Activated CD4-positive, alpha-beta T cell treated with anti-CD3 and anti-CD28 coated beads, Interleukin-2, amount 50 U/mL, for 1 hour (primary cell): ENCODE results near the gene CALML4.
"Not testable (repeated sequence)": the region's sequence is repeated elsewhere in the genome, so short reads cannot be mapped to it uniquely, and the experiment has no call there.

Experiments
- DNase-seq: peaks from one replicate; pipeline ENCODE4 v3.0.0-alpha.2; 2020

Gene CALML4

DNA sequence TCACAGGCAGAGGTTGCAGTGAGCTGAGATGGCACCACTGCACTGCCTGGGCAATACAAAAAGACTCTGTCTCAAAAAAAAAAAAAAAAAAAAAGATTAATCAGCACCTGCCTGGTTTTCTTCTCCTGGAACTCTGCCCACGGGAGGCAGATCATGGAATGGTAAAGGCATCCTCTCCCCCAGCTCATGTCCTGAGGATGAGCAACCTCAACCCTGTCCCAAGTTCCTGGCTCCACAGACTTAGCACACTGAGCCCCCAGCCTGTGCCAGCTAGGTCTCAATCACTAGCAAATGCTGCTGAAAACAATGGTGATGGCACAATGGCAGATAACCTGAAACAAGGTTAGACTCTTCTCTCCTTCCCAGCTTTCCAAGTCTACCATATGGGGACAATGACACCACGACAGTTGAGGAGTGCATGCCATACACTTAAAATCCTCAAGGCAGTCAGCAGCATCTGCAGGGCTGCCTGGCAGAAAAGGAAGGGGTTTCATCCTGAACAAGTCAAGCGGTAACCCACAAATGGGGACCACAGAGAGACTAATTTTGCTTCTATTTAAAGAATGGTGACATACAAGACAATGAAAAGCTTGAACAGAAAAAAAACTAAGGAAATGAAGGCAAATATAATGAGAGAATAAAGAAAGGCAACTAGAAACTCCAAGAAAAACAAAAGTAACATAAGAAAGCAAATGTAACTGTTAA lies 19.6 kb upstream of the CALML4 start:
- no peak for DNase-seq

DNA sequence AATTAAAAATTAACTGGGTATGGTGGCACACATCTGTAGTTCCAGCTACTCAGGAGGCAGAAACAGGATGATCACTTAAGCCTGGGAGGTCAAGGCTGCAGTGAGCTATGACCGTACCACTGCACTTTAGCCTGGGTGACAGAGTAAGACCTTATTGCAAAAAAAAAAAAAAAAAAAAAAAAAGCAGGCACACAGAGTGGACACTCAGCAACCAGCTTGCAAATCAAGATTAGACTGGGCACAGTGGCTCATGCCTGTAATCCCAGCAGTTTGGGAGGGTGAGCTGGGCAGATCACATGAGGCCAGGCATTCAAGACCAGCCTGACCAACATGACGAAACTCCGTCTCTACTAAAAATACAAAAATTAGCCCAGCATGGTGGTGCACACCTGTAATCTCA lies 19.0 kb upstream of the CALML4 start:
- no peak for DNase-seq

- DNase-seq = no peak
Observed at GRCh38 chr15:68223171-68223570, 18.0 kb upstream of the CALML4 start.

- not testable (repeated sequence) for DNase-seq
Observed at GRCh38 chr15:68222432-68222743, 17.3 kb upstream of the CALML4 start.

DNA sequence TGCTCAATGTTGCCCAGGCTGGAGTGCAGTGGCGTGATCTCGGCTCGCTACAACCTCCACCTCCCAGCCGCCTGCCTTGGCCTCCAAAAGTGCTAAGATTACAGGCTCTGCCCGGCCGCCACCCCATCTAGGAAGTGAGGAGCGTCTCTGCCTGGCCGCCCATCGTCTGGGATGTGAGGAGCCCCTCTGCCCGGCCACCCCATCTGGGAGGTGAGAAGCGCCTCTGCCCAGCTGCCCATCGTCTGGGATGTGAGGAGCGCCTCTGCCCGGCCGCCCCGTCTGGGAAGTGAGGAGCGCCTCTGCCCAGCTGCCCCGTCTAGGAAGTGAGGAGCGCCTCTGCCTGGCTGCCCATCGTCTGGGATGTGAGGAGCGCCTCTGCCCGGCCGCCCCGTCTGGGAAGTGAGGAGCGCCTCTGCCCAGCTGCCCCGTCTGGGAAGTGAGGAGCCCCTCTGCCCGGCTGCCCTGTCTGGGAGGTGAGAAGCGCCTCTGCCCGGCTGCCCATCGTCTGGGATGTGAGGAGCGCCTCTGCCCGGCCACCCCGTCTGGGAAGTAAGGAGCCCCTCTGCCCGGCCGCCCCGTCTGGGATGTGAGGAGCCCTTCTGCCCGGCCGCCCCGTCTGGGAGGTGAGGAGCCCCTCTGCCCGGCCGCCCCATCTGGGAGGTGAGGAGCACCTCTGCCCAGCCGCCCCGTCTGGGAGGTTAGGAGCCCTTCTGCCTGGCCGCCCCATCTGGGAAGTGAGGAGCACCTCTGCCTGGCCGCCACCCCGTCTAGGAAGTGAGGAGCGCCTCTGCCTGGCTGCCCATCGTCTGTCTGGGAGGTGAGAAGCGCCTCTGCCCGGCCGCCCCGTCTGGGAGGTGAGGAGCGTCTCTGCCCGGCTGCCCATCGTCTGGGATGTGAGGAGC lies 16.6 kb upstream of the CALML4 start:
- DNase-seq = not testable (repeated sequence)

DNA sequence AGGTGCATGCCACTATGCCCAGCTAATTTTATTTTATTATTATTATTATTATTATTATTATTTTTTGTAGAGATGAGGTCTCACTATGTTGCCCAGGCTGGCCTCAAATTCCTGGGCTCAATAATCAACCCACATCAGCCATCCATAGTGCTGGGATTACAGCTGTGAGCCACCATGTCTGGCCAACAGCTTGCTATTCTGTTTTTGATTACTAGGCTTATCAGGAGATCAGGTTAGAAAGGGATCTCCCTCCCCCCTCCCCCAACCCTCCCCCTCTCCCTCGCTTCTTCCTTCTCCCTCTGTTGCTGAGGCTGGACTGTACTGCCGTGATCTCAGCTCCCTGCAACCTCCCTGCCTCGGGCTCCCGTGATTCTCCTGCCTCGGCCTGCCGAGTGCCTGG lies 15.8 kb upstream of the CALML4 start:
- no peak for DNase-seq

GRCh38 chr15:68220489-68220888 lies 15.4 kb upstream of the CALML4 start:
- DNase-seq = no peak

DNA sequence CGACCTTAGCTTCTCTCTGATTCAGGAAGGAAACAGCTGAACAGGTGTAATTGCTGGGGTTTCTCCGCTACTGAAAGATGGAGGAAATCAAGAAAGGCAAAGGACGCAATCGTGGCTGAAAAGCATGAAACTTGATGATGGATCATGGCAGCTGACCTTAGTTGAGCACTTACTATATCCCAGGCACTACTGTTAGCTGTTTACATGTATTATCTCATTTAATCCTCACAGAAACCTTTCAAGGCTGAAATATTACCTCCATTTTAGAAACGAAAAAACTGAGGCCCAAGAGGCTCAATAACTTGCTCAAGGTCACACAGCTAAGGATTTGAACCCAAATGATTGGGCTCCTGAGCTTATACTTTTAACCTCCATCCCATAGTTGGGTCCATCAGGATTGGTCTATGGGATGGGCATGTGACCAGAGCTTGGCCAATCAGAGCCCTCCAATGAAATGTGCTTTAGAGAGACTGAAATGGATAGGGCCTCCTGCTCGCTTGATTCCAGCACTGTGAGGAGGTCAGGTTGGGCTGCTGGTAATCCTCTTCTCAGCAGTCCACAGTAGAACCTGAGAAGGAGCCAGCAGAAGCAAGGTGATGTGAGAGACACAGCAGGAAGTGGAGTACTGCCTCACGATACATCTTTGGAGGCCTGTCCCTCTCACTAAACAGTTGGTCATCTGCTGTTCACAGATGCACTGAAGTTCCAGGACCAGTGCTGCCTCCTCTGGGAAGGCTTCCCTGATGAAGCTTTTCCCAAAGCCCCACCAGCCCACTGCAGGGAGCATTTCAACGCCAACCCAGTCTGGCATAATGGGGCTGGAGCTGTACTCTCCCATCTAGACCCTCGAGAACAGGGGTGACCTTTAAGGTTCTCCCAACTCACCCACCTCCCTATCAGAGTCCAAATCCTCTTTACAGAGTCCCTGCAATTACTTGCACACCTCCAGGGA lies 14.0 kb upstream of the CALML4 start:
- no peak for DNase-seq

DNA sequence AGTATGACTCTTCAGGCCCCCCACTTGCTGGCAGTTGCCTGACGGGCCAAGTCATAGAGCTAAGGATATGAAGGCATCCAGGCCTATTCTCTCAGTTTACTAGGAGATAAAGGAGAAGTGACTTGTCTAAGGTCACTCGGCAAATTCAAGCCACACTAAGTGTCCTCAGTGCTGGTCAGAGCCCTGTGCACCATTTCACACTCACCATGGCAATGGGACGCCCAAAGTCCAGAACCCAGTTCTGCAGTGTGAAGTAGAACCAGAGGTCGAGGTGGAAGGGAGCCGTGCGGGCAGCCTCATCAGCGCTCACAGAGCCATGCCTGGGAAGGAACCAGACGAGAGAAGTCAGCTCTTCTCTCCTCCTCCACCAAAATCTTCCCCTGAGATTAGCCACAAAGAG lies 13.2 kb upstream of the CALML4 start:
- DNase-seq = no peak

DNA sequence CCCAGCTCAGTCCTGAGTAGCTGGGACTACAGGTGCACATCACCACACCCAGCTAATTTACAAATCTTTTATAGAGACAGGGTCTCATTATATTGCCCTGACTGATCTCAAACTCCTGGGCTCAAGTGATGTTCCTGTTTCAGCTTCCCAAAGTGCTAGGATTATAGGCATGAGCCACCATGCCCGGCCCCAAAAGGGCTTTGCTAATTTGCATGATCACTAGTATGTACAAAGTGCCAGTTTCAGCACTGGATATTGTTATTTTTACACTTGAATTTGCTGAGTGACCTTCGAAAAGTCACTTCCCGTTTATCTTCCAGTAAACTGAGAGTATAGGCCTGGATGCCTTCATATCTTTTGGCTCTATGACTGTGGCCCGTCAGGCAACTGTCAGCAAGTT lies 12.2 kb upstream of the CALML4 start:
- no peak for DNase-seq

GRCh38 chr15:68214838-68215254 lies 9.7 kb upstream of the CALML4 start:
- DNase-seq = no peak

DNA sequence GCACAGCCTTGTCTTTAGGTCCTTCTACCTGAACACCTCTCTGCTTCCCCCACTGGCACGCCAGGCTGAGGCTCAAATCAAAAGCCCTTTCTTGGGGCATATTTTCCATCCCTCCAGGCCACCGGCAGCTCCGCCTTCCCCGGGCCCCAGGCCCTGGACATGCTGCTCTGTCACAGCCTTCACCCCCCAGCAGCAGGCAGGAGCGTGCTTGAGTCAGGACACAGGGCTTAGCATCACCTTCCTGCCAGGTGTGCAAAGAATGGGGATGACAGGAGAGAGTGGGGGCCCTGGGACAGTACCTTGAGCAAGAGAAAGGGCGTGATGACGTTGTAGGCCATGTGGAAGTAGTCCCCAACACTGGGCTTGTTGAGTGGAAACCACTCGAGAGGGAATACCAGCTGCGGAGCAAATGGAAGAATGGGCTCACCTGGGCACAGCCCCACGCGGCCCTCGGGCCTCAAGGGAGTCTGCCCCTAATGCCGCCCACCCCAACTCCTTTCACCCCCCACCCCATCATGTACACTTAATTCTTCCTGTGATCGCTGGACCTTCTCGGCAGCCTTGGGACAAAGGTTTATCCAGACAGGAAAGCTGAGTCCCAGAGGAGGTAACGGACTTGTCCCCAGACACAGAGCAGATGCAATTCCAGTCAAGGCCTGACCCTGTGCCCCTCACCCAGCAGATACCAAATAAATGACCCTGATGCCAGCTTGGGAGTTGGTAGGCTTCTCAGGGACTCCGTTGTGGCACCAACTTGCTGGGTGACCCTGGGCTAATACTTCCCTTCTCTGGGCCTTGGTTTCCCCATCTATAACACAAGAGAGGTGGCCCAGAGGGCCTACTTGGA lies 9.1 kb upstream of the CALML4 start:
- no peak for DNase-seq

DNA sequence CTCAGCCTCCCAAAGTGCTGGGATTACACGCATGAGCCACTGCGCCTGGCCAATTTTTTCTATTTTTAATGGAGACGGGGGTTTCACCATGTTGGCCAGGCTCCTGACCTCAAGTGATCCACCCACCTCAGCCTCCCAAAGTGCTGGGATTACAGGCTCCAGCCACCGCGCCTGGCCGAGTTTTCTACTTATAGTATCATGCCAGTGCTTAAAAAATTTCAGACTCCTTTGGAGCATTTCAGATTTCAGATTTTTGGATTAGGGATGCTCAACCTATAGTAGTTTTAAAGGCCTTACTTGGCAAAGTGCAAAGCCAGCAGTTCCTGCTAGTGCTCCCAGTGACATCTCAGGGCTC lies 8.3 kb upstream of the CALML4 start:
- not testable (repeated sequence) for DNase-seq

GRCh38 chr15:68211656-68212320 lies 6.7 kb upstream of the CALML4 start:
- no peak for DNase-seq

GRCh38 chr15:68210821-68211655 lies 5.9 kb upstream of the CALML4 start:
- peak; percentile 51 for DNase-seq

DNA sequence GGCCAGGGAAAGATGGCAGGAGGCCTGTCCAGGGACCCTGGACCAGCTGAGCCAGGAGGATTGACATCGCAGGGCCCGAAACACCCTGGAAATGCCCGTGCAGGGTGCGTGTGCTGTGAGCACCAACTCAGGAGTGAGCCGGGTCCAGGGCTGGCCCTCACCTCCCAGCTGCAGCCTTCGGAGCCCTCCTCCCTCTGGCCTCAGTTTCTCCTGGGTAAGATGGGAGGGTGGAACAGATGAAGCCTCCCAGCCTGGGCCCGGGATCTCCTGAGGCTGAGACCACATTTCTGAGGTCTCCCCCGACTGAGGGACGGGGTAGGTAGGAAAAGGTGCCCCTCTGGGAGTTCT lies 5.3 kb upstream of the CALML4 start:
- no peak for DNase-seq

GRCh38 chr15:68209735-68210408 lies 4.7 kb upstream of the CALML4 start:
- DNase-seq = peak; percentile 6

DNA sequence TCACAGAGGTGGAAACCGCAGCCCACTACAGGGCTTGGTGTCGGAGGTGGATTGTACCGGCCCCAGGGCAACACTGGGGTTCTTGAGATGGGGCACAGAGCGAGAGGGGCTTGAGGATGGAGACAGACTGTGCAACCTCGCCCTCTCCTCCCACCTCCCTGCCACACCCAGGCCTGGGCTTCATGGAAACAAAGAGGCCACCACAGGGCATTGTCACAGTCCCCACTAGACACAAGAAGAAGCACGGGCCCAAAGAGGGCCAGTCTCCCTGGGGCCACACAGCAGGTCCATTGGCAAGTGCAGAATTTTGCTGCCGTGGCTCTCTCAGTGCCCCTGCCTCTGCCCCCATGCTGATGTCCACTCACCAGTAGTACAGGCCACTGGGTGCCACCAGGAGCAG lies 4.1 kb upstream of the CALML4 start:
- DNase-seq = no peak

- DNase-seq = no peak
Observed at GRCh38 chr15:68208636-68209240, 3.6 kb upstream of the CALML4 start.

DNA sequence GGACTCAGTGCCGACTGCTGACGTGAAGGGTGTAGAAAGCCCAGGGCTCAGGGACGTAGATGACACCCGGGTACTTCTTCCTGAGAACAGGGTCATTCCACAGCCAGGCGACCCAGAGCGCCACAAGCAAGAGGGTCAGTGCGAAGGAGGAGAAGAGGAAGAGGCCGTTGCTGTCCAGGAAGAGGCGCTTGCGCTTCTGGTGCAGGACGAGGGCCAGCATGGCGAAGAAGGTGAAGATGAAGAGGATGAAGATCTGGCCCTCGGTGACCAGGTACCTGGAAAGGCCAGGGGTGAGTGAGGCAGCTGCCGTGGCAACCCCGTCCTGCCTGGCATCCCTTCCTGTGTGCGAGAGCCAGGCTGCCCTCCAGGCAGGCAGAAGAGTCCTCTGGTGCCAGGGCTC lies 3.0 kb upstream of the CALML4 start:
- DNase-seq = no peak
